IPS-15b (cell line): Measurements from ENCODE around the gene SUSD3.
A peak's percentile ranks its signal among the peaks of the same experiment; 100 is the strongest.

Experiments used
- H3K27me3 ChIP-seq: one replicate; pipeline ENCODE4 v1.6.1; 2013; ENCODE audit warnings: low read length; ENCODE audit not compliant: control insufficient read depth, insufficient read depth
- H3K36me3 ChIP-seq: one replicate; pipeline ENCODE4 v1.6.1; 2013; ENCODE audit warnings: low read length; ENCODE audit not compliant: control insufficient read depth, insufficient read depth
- H3K4me1 ChIP-seq: one replicate; pipeline ENCODE4 v1.6.1; 2013; ENCODE audit warnings: mild to moderate bottlenecking, low read length; ENCODE audit not compliant: control insufficient read depth, insufficient read depth
- H3K4me3 ChIP-seq: one replicate; pipeline ENCODE4 v1.5.1; 2013; ENCODE audit warnings: low read depth, low read length
- H3K9ac ChIP-seq: one replicate; pipeline ENCODE4 v1.6.1; 2013; ENCODE audit warnings: low read depth, mild to moderate bottlenecking, low read length
- H3K9me3 ChIP-seq: one replicate; pipeline ENCODE4 v1.6.1; 2013; ENCODE audit warnings: mild to moderate bottlenecking, low read length; ENCODE audit not compliant: control insufficient read depth, insufficient read depth

Gene SUSD3

GRCh38 chr9:93091453-93092081 is 33.1 kb downstream of the SUSD3 start:
- Histone ChIP-seq H3K27me3 (no peaks in the 10 kb centered on the region), H3K9me3 (no peaks in the 10 kb centered on the region), H3K4me3 (no peak overlapping the region), H3K9ac (no peak overlapping the region), H3K36me3 (no peaks in the 10 kb centered on the region), H3K4me1 (no peaks in the 10 kb centered on the region)

- Histone ChIP-seq H3K9me3 (no peaks in the 10 kb centered on the region), H3K27me3 (peaks cover 6% of the 10 kb centered on the region), H3K9ac (no peak overlapping the region), H3K4me1 (peaks cover 3% of the 10 kb centered on the region), H3K4me3 (no peak overlapping the region), H3K36me3 (no peaks in the 10 kb centered on the region)
Measured at GRCh38 chr9:93092251-93092991, 33.9 kb downstream of the SUSD3 start.

- H3K4me1 ChIP-seq = peaks cover 3% of the 10 kb centered on the region
- no peak overlapping the region for H3K9ac ChIP-seq
- no peaks in the 10 kb centered on the region for H3K36me3 ChIP-seq
- no peaks in the 10 kb centered on the region for H3K9me3 ChIP-seq
- H3K4me3 ChIP-seq = no peak overlapping the region
- H3K27me3 ChIP-seq = peaks cover 6% of the 10 kb centered on the region
Measured at GRCh38 chr9:93093127-93093876, 34.8 kb downstream of the SUSD3 start.

- H3K4me1 ChIP-seq = peaks cover 3% of the 10 kb centered on the region
- no peak overlapping the region for H3K9ac ChIP-seq
- H3K36me3 ChIP-seq = no peaks in the 10 kb centered on the region
- H3K27me3 ChIP-seq = peaks cover 6% of the 10 kb centered on the region
- H3K4me3 ChIP-seq = no peak overlapping the region
- no peaks in the 10 kb centered on the region for H3K9me3 ChIP-seq
Measured at GRCh38 chr9:93093877-93094657, 35.6 kb downstream of the SUSD3 start.

- H3K36me3 ChIP-seq = no peaks in the 10 kb centered on the region
- H3K4me1 ChIP-seq = peaks cover 3% of the 10 kb centered on the region
- H3K9ac ChIP-seq = peak overlapping the region; percentile 66
- no peaks in the 10 kb centered on the region for H3K9me3 ChIP-seq
- peak overlapping the region; percentile 60 for H3K4me3 ChIP-seq
- H3K27me3 ChIP-seq = peaks cover 6% of the 10 kb centered on the region
Measured at GRCh38 chr9:93094658-93095204, 36.2 kb downstream of the SUSD3 start.

GRCh38 chr9:93095205-93096130 is 37.0 kb downstream of the SUSD3 start:
- peaks cover 3% of the 10 kb centered on the region for H3K4me1 ChIP-seq
- H3K9me3 ChIP-seq = no peaks in the 10 kb centered on the region
- peaks cover 6% of the 10 kb centered on the region for H3K27me3 ChIP-seq
- no peaks in the 10 kb centered on the region for H3K36me3 ChIP-seq
- H3K4me3 ChIP-seq = peak overlapping the region; percentile 60
- peak overlapping the region; percentile 66 for H3K9ac ChIP-seq

GRCh38 chr9:93096131-93096802 is 37.8 kb downstream of the SUSD3 start, which contains the start of gene CARD19:
Gene CARD19 (plus strand): TSS chr9:93096217. CDS start chr9:93096346, 129 bp downstream.
- Histone ChIP-seq H3K9me3 (no peaks in the 10 kb centered on the region), H3K27me3 (peaks cover 6% of the 10 kb centered on the region), H3K36me3 (no peaks in the 10 kb centered on the region), H3K9ac (peak within 1 kb of the TSS; percentile 66), H3K4me1 (peaks cover 3% of the 10 kb centered on the region), H3K4me3 (peak within 1 kb of the TSS; percentile 87)

GRCh38 chr9:93096811-93097382 is 38.4 kb downstream of the SUSD3 start:
- H3K36me3 ChIP-seq = no peaks in the 10 kb centered on the region
- H3K9ac ChIP-seq = no peak overlapping the region
- H3K27me3 ChIP-seq = peaks cover 6% of the 10 kb centered on the region
- H3K4me1 ChIP-seq = peaks cover 3% of the 10 kb centered on the region
- H3K9me3 ChIP-seq = no peaks in the 10 kb centered on the region
- H3K4me3 ChIP-seq = peak overlapping the region; percentile 87

GRCh38 chr9:93097511-93098201 is 39.2 kb downstream of the SUSD3 start:
- Histone ChIP-seq H3K9ac (no peak overlapping the region), H3K4me3 (no peak overlapping the region), H3K27me3 (peaks cover 6% of the 10 kb centered on the region), H3K36me3 (no peaks in the 10 kb centered on the region), H3K9me3 (no peaks in the 10 kb centered on the region), H3K4me1 (peaks cover 3% of the 10 kb centered on the region)
